Muscle of leg (tissue), 11 donors: ENCODE data around the gene DDX27. TPM values are rescaled to one million over a fixed set of nuclear protein-coding genes. Genes with fewer than 3 reads are reported as not detected.
A peak's percentile ranks its signal among the peaks of the same experiment; 100 is the strongest.

Experiments
- DNase-seq: peaks from one replicate; pipeline ENCODE4 v3.0.0; 2013
- H3K27ac ChIP-seq: one replicate; pipeline ENCODE4 v1.5.1; 2013; ENCODE audit warnings: mild to moderate bottlenecking, low read length, control low read depth
- H3K27me3 ChIP-seq: one replicate; pipeline ENCODE4 v1.6.1; 2013; ENCODE audit warnings: low read length; ENCODE audit not compliant: control insufficient read depth, insufficient read depth
- H3K36me3 ChIP-seq: one replicate; pipeline ENCODE4 v1.6.1; 2013; ENCODE audit warnings: low read length; ENCODE audit not compliant: control insufficient read depth, insufficient read depth
- H3K4me1 ChIP-seq: one replicate; pipeline ENCODE4 v1.6.1; 2013; ENCODE audit warnings: low read length; ENCODE audit not compliant: control insufficient read depth, insufficient read depth
- H3K4me3 ChIP-seq: one replicate; pipeline ENCODE4 v1.5.1; 2013; ENCODE audit warnings: low read length, control low read depth
- H3K9me3 ChIP-seq: replicated peaks from 2 replicates; pipeline ENCODE4 v1.6.1; 2013; ENCODE audit warnings: low read depth, low read length; ENCODE audit not compliant: control insufficient read depth
- WGBS: methylation state at CpG from one replicate; pipeline ENCODE4 v1.1.5; 2013; ENCODE audit warnings: missing lambda C conversion rate; ENCODE audit not compliant: insufficient coverage; 5-methylcytosine and 5-hydroxymethylcytosine counted together
- polyA plus RNA-seq, 8 donors: library from polyadenylated mRNA; unstranded; fragments of 120-200 nt; gene quantifications; one replicate each; pipeline versions ENCODE4 v1.2.1 to v1.2.3, GENCODE V29; 2013; ENCODE audit warnings: inconsistent platforms in 1 of 8, low replicate concordance in 1 of 8; ENCODE audit not compliant: insufficient read length in 8 of 8, insufficient read depth in 1 of 8
- total RNA-seq: library from RNA; stranded (reverse); fragments of 120-200 nt; gene quantifications from one replicate; pipeline ENCODE4 v1.2.4, GENCODE V29; 2013

The DDX27 gene
- total and polyA plus RNA-seq, 9 donors = 23.5 to 36.4 (median 31.8) TPM

DNA sequence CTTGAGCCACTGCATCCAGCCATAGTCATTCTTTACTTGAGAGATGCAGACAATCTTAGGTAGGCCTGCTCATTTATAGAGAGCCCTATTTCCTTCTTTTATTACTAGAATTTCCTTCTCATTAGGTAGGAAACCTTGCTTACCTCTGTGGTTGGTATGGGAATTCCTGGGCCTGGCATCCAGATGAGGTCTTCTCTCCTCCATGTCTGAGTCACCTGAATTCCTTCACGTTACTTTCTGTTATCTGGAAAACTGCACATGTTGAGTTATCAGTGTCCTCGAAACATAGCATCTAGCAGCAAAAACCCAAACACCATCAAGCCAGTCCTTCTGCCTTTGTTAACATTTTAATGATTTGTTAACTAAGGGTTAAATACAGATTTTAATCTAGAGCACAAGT is 56.4 kb downstream of the DDX27 start:
- Histone ChIP-seq H3K4me1 (peaks cover 31% of the 10 kb centered on the region), H3K9me3 (peaks cover 8% of the 10 kb centered on the region), H3K27me3 (no peaks in the 10 kb centered on the region), H3K36me3 (peaks cover 53% of the 10 kb centered on the region), H3K4me3 (no peak overlapping the region), H3K27ac (no peak overlapping the region)
- WGBS = no CpG with 5 or more reads among the region's 2 CpGs
- no peak for DNase-seq

GRCh38 chr20:49276161-49276960 is 57.1 kb downstream of the DDX27 start:
- Histone ChIP-seq H3K27ac (peak overlapping the region; percentile 97), H3K9me3 (peaks cover 16% of the 10 kb centered on the region), H3K4me1 (peaks cover 27% of the 10 kb centered on the region), H3K36me3 (peaks cover 53% of the 10 kb centered on the region), H3K4me3 (peak overlapping the region; percentile 96), H3K27me3 (no peaks in the 10 kb centered on the region)
- peak; percentile 80 for DNase-seq
- no CpG with 5 or more reads among the region's 3 CpGs for WGBS

DNA sequence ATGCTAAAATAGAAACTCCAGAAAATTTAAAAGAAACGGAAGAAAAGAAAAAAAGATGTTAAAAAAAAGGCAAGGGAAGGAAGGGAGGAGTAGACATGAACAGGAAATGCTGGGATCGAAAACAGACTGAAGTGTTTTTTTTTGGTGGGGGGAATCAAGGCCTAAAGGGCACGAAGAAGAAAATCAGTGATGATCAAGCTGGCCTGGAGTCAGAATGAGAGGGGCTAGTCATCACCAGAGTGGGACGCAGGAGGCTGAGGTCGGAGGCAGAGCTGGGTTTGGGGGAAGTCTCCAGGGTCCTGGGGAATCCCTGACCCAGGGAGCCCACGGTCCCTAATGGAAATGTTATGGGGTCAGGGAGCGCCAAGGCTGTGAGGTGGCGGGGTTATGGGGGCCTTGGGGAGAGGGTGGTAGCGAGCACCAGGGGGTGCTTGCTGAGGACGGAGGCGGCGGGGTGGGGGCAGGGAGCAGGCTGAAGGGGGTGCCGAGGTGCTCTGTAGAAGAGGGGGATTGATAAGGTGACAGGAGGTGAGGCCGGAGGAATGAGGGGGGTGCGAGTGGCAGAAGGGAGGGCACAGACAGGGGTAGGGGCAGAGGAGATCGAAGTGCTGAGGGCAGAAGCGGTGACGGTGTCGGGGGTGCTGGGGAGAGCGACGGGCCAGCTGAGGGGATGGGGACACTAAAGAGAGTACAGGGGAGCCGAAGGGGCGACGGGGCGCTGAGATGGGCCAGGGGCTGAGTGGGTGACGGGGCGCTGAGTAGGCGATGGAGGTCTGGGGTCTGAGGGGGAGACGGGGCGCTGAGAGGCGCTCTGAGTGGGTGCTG is 58.0 kb downstream of the DDX27 start:
- peak; percentile 73 for DNase-seq
- H3K9me3 ChIP-seq = peaks cover 22% of the 10 kb centered on the region
- H3K36me3 ChIP-seq = peaks cover 55% of the 10 kb centered on the region
- H3K27me3 ChIP-seq = no peaks in the 10 kb centered on the region
- 2% methylated on average over 30 of the region's 31 CpGs for WGBS
- H3K4me3 ChIP-seq = peak overlapping the region; percentile 96
- H3K27ac ChIP-seq = peak overlapping the region; percentile 97
- peaks cover 27% of the 10 kb centered on the region for H3K4me1 ChIP-seq

- Histone ChIP-seq H3K4me3 (peak overlapping the region; percentile 96), H3K27ac (peak overlapping the region; percentile 97), H3K4me1 (peaks cover 30% of the 10 kb centered on the region), H3K9me3 (peaks cover 28% of the 10 kb centered on the region), H3K36me3 (peaks cover 56% of the 10 kb centered on the region), H3K27me3 (no peaks in the 10 kb centered on the region)
- no peak for DNase-seq
- under 1% methylated on average over 21 of the region's 22 CpGs for WGBS
These were observed 58.5 kb downstream of the DDX27 start for GRCh38 chr20:49277786-49278035.

DNA sequence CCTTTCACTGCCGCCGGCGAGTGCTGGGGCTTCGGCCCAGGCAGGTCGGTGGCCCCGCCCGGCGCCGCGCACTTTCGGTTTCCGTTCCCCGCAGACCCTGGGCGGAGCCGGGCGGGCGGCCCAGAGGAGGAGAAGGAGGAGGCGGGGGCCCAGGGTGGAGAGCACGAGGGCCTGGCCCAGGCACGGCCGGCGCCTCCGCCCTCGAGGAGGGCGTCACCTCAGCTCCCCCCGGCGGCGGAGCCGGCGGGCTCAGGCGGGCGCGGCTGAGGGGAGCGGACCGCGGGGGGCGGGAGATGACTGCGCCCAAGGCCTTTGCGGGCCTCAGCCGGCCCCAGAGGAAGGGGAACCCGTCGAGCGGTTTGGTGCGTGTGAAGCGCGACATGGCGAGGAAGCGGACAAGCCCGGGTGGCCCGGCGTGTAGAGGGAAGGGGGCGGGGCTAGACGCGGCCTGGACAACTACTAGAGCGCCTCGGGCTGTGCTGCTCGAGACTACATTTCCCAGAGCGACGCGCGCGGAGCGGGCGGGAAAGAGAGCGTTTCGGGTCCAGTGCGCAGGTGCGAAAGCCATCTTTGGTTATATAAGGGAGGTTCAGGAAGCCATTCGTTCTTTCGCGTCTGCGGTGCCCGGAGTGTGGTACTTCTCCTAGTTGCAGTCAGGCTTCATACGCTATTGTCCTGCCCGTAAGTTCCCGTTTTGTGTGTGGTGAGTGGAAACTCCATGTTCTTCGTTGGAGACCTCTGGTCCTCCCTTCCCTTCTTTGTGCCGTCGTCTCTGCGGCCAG is 59.0 kb downstream of the DDX27 start, which contains the start of gene ZNFX1:
TSS of gene ZNFX1 (minus strand) at position 22 of the 782 bp plus-strand sequence. CDS start 2,218 bp downstream, outside the sequence.
- Histone ChIP-seq H3K36me3 (peaks cover 60% of the 10 kb centered on the region), H3K27ac (peak within 1 kb of the TSS; percentile 97), H3K27me3 (no peaks in the 10 kb centered on the region), H3K4me1 (peaks cover 30% of the 10 kb centered on the region), H3K9me3 (peaks cover 33% of the 10 kb centered on the region), H3K4me3 (peak within 1 kb of the TSS; percentile 96)
- peak; percentile 99 for DNase-seq
- under 1% methylated on average over 71 of the region's 80 CpGs for WGBS

DNA sequence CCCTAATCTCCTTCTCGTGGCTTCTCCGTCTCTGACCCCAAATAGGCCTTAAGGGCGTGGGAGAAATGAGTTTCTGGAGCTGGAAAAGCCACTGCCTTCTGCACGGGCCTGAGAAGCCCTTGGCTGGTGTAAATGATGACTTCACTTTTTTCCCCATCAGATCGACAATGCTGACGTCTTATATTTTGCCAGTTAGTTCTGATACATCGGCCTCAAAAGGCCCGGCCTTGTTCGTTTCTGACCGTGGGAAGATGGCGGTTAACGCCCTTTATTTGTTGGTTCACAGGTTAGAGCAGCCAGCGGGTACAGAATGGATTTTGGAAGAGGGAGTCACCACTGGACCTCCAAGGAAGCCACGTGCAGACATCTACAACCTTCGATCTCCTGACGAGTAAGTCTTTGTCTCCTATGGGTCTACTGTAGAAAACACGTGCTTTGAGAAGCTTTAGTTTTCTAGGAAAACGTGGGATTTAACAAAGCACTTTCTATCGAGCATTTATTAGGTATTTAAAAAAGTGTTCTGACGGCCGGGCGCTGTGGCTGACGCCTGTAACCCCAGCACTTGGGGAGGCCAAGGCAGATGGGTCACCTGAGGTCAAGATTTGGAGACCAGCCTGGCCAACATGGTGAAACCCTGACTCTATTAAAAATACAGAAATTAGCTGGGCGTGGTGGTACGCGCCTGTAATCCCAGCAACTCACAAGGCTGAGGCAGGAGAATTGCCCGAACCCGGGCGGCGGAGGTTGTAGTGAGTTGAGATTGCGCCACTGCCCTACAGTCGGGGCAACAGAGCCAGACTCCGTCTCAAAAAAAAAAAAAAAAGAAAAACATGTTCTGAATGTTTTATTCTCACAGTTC is 59.8 kb downstream of the DDX27 start:
- Histone ChIP-seq H3K36me3 (peaks cover 61% of the 10 kb centered on the region), H3K27me3 (no peaks in the 10 kb centered on the region), H3K27ac (peak overlapping the region; percentile 97), H3K4me3 (peak overlapping the region; percentile 96), H3K9me3 (peaks cover 41% of the 10 kb centered on the region), H3K4me1 (peaks cover 30% of the 10 kb centered on the region)
- no peak for DNase-seq
- WGBS = 3% methylated on average over 12 of the region's 33 CpGs

- Histone ChIP-seq H3K27ac (peak overlapping the region; percentile 97), H3K36me3 (peaks cover 68% of the 10 kb centered on the region)
- 57% methylated on average over 3 of the region's 7 CpGs for WGBS
These were observed 60.7 kb downstream of the DDX27 start for GRCh38 chr20:49279677-49280462.

GRCh38 chr20:49280463-49281058 is 61.3 kb downstream of the DDX27 start:
- Histone ChIP-seq H3K36me3 (peaks cover 68% of the 10 kb centered on the region), H3K9me3 (peaks cover 48% of the 10 kb centered on the region), H3K4me1 (peaks cover 30% of the 10 kb centered on the region), H3K27me3 (no peaks in the 10 kb centered on the region), H3K27ac (no peak overlapping the region), H3K4me3 (no peak overlapping the region)
- WGBS = 55% methylated on average over 2 of the region's 6 CpGs
- DNase-seq = no peak

More at GRCh38 chr20:49279677-49280462, 60.7 kb downstream of the DDX27 start:
- peak overlapping the region; percentile 96 for H3K4me3 ChIP-seq
- H3K4me1 ChIP-seq = peaks cover 30% of the 10 kb centered on the region
- H3K27me3 ChIP-seq = no peaks in the 10 kb centered on the region
- H3K9me3 ChIP-seq = peaks cover 43% of the 10 kb centered on the region
- no peak for DNase-seq
